GM12878 (cell line): Measurements from ENCODE around the gene LIF. TPM values are rescaled to one million over a fixed set of nuclear protein-coding genes. Genes with fewer than 3 reads are reported as not detected.

ENCODE experiments used
- ATAC-seq: fragments of 200-7000 bp; cut with Tn5 transposase; 3 replicates; pipeline ENCODE4 v1.9.1; 2020; ENCODE audit warnings: mild to moderate bottlenecking, moderate library complexity
- BruUV-seq: library from RNA; stranded (reverse); fragments of 400-500 nt; replicated peaks from 2 replicates; lab custom pipeline; 2021; lab: Mats Ljungman, UMichigan
- CTCF ChIA-PET: fragments of 300-600 bp; sonication (Branson Sonifier 250); formaldehyde crosslinking; extraction: SDS; loops from one replicate; lab custom pipeline; 2021; ENCODE audit warnings: inconsistent platforms; lab: Yijun Ruan, JAX
- POLR2A ChIA-PET: fragments of 350-600 bp; formaldehyde crosslinking; extraction: SDS; loops from one replicate; lab custom pipeline; 2021; ENCODE audit warnings: inconsistent platforms; lab: Charles Lee
- RAD21 ChIA-PET: fragments of 300-600 bp; sonication (Branson Sonifier 250); formaldehyde crosslinking; loops from one replicate; lab custom pipeline; 2023; ENCODE audit warnings: antibody characterized with exemption; ENCODE audit not compliant: unreplicated experiment; lab: Charles Lee
- SMC1A ChIA-PET: fragments of 300-600 bp; sonication (Branson Sonifier 250); formaldehyde crosslinking; loops from one replicate; lab custom pipeline; 2023; ENCODE audit not compliant: unreplicated experiment, uncharacterized antibody; lab: Charles Lee
- DNase-seq: peaks from one replicate; pipeline ENCODE4 v3.0.0-alpha.2; 2011; ENCODE audit warnings: low read depth, low spot score
- FAIRE-seq: peaks from 3 replicates; lab custom pipeline; 2011; peaks lifted over from hg19 to GRCh38; lab: Jason Lieb, UNC
- H2AFZ ChIP-seq: 2 replicates; pipeline ENCODE4 v1.6.0; 2011; ENCODE audit warnings: low read depth, low read length, control low read depth; ENCODE audit not compliant: control insufficient read depth
- H3K27ac ChIP-seq: 2 replicates; pipeline ENCODE4 v1.5.1; 2011; ENCODE audit warnings: control low read depth; ENCODE audit not compliant: control insufficient read depth, insufficient read depth
- H3K27me3 ChIP-seq, 2 experiments: replicated peaks in 1 of 2; 2 replicates each; pipeline versions ENCODE4 v1.6.0 to v1.6.1; 2011; ENCODE audit warnings: low read length in 1 of 2; ENCODE audit not compliant: control insufficient read depth in 2 of 2, insufficient read depth in 2 of 2
- H3K36me3 ChIP-seq, 2 experiments: 2 replicates each; pipeline ENCODE4 v1.5.1; 2011; ENCODE audit warnings: low read length in 1 of 2; ENCODE audit not compliant: control insufficient read depth in 2 of 2, insufficient read depth in 2 of 2
- H3K4me1 ChIP-seq: 2 replicates; pipeline ENCODE4 v1.6.1; 2011; ENCODE audit warnings: mild to moderate bottlenecking, low read length, moderate library complexity, mixed read lengths; ENCODE audit not compliant: control insufficient read depth, insufficient read depth
- H3K4me2 ChIP-seq: 2 replicates; pipeline ENCODE4 v1.6.0; 2011; ENCODE audit warnings: control low read depth; ENCODE audit not compliant: control insufficient read depth, insufficient read depth
- H3K4me3 ChIP-seq: fragments of 200-600 bp; sonication (generic); 2 replicates; pipeline ENCODE4 v1.5.1; 2016
- H3K79me2 ChIP-seq: 2 replicates; pipeline ENCODE4 v1.6.0; 2011; ENCODE audit warnings: low read length; ENCODE audit not compliant: control insufficient read depth, insufficient read depth
- H3K9ac ChIP-seq: 2 replicates; pipeline ENCODE4 v1.8.0; 2011; ENCODE audit warnings: low read length, control low read depth, mixed read lengths; ENCODE audit not compliant: control insufficient read depth, insufficient read depth
- H3K9me3 ChIP-seq: replicated peaks from 3 replicates; pipeline ENCODE4 v1.5.1; 2011; ENCODE audit warnings: mild to moderate bottlenecking, low read length; ENCODE audit not compliant: control insufficient read depth, insufficient read depth
- H4K20me1 ChIP-seq: 2 replicates; pipeline ENCODE4 v1.6.0; 2011; ENCODE audit not compliant: control insufficient read depth, insufficient read depth
- CHD2 ChIP-seq: IDR thresholded peaks from 2 replicates; pipeline ENCODE4 v1.6.1; 2011; ENCODE audit warnings: low read depth, low read length, improper control_type of control experiment, borderline replicate concordance
- NKRF ChIP-seq: fragments of 450-650 bp; conservative IDR thresholded peaks from 2 replicates; pipeline ENCODE4 v1.6.1; 2017; ENCODE audit warnings: mild to moderate bottlenecking, moderate library complexity
- RCOR1 ChIP-seq: conservative IDR thresholded peaks from 2 replicates; pipeline ENCODE4 v1.6.1; 2012; ENCODE audit warnings: low read depth, low read length, improper control_type of control experiment
- WGBS: methylation state at CpG from one replicate; pipeline ENCODE4 v1.1.6; 2016; ENCODE audit warnings: low lambda C conversion rate; ENCODE audit not compliant: insufficient replicate concordance, insufficient coverage; ENCODE audit errors: missing lambda C conversion rate; 5-methylcytosine and 5-hydroxymethylcytosine counted together
- in situ Hi-C: fragments of 300-500 bp; cut with MboI; formaldehyde crosslinking; loops from 9 replicates; pipeline ENCODE4 v1.14.3; 2018; ENCODE audit warnings: mixed read lengths
- intact Hi-C: fragments of 100-400 bp; cut with micrococcal nuclease; formaldehyde crosslinking; loops from one replicate; pipeline ENCODE4 v1.14.2; 2022; ENCODE audit not compliant: unreplicated experiment
- polyA plus RNA-seq, 11 experiments: library from polyadenylated mRNA; depleted of rRNA in 4 of 11; unstranded in 6 of 11; stranded (reverse) in 5 of 11; fragments of >200 nt; fragmentation: Nextera tagmentation in 4 of 11; fragmentation: Illumina TruSeq in 1 of 11; extraction: Ambion mirVana in 4 of 11; extraction: Trizol in 1 of 11; gene quantifications; 1 replicate in 1 of 11; 2 replicates in 10 of 11; pipeline versions ENCODE4 v1.2.1 to v1.2.3, GENCODE V29; 2011 to 2016; ENCODE audit warnings: inconsistent platforms in 2 of 11, missing spikeins in 2 of 11, low read depth in 1 of 11
- total RNA-seq, 4 experiments: library from RNA; depleted of rRNA in 3 of 4; stranded (reverse); fragments of >200 nt in 3 of 4; fragmentation: Illumina TruSeq in 1 of 4; extraction: Trizol in 1 of 4; gene quantifications; 2 replicates each; pipeline versions ENCODE4 v1.2.1 to v1.2.3, GENCODE V29; 2013 to 2021

Gene LIF
- total and polyA plus RNA-seq, 10 of the 15 experiments (the other 5 are each of a cell fraction or from before 2014, with no cell fraction given): 0.05 to 3.4 (median 0.97) TPM

DNA sequence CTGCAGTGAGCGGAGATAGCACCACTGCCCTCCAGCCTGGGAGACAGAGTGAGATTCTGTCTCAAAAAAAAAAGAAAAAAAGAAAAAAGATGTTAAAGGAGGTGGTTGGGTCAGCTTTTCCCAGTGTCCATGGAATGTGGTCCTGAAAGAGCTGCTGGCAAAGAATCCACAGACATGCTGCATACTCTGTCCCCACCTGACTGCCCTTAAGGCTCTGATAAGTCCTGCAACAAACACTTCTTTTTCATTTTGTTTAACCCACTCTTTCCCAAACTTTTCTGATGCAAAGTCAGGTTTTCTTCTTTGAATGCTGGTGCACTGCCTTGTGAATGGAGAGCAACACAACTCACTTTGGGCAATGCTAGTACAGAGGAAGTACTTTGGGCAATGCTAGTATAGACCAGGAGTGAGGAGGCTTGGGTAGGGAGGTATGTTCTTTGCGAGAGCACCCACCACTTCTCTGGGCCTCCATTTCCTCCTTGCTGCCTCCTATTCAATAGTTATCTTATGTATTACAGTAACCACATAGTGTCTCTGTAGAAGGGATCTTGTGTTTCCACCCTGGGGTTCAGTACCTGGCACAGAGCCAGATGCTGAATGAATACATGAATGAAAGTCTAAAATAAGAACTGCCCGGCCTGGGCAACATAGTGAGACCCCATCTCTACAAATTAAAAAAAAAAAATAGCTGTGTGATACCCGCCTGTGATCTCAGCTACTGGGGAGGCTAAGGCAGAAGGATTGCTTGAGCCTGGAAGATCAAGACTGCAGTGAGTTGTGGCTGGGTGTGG is 18.9 kb downstream of the LIF start:
- H2AFZ ChIP-seq: no peak overlapping the region
- WGBS: 23% methylated on average over 4 of the region's 4 CpGs
- no peaks in the 10 kb centered on the region for H3K36me3 ChIP-seq
- in situ Hi-C loops: no loop called here
- H3K4me3 ChIP-seq: no peak overlapping the region
- ATAC-seq (no peak), FAIRE-seq (no peak), DNase-seq (no peak)
- H3K4me2 ChIP-seq: no peak overlapping the region
- H3K4me1 ChIP-seq: peaks cover 7% of the 10 kb centered on the region
- TF ChIP-seq CHD2: no peak
- no peak for TF ChIP-seq RCOR1
- H3K9ac ChIP-seq: no peak overlapping the region
- no peak overlapping the region for H3K27ac ChIP-seq
- ChIA-PET RAD21 (no interaction called here), POLR2A (interaction anchor here (0.6 kb wide), 1 partner anchor 33 kb away, joined by 4 read pairs; no protein-coding TSS in a partner anchor), SMC1A (no interaction called here), CTCF (interaction anchor here (0.7 kb wide), 1 partner anchor 70 kb away, joined by 3 read pairs; no protein-coding TSS in a partner anchor)
- H3K79me2 ChIP-seq: no peaks in the 10 kb centered on the region
- no peaks in the 10 kb centered on the region for H3K9me3 ChIP-seq
- no TSS peak for BruUV-seq
- no peaks in the 10 kb centered on the region for H4K20me1 ChIP-seq
- intact Hi-C loops: no loop called here
- no peaks in the 10 kb centered on the region for H3K27me3 ChIP-seq

DNA sequence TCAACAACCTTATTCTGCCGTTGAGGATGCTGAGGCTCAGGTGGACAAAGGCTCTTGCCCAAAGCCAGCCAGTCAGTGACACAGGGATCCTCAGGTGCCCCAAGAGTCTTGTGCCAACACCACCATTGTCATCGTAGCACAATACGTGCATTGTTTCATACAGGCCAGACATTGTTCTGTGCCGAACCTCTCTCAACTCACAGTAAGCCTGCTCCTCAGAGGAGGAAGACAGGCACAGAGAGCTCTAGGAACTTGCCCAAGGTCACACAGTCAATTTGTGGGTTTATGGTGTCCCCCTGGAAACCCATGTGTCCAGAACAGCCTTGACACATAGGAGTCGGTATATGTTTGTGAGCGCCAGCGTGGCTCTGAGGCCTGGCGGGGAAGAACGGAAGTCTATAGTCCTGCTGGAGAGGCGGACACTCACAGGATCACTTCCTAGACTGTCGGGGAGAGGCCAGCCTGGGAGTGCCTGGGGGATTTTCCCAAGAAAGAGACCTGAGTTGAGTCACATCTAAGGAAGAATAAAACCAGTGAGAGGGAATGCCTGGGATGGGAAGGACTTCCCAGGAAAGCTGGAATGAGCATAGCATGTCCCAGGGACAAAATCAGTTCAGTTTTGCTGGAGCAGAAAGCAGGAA is 20.2 kb downstream of the LIF start:
- 58% methylated on average over 11 of the region's 11 CpGs for WGBS
- TF ChIP-seq RCOR1 (no peak), NKRF (no peak)
- ChIA-PET RAD21 (no interaction called here), CTCF (no interaction called here), SMC1A (no interaction called here), POLR2A (no interaction called here)
- in situ Hi-C loops: no loop called here
- ATAC-seq: no peak
- Histone ChIP-seq H3K4me3 (no peak overlapping the region), H3K9me3 (no peaks in the 10 kb centered on the region), H3K4me1 (peaks cover 15% of the 10 kb centered on the region), H3K36me3 (no peaks in the 10 kb centered on the region), H2AFZ (no peak overlapping the region), H3K4me2 (no peak overlapping the region), H3K9ac (no peak overlapping the region), H4K20me1 (no peaks in the 10 kb centered on the region), H3K79me2 (no peaks in the 10 kb centered on the region), H3K27ac (no peak overlapping the region), H3K27me3 (no peaks in the 10 kb centered on the region)
- BruUV-seq: no TSS peak
- DNase-seq: no peak
- intact Hi-C loops: no loop called here
- FAIRE-seq: no peak
